Activated T-helper 1 cell treated with anti-CD3 and anti-CD28 coated beads, Interleukin-12 subunit alpha, Interleukin-12 subunit beta, Interleukin-2, Interleukin-4 antibody, amounts not matched to agents 30 ng/mL and 10 ng/mL and 1 ng/mL, durations not matched to agents 14 hours and 24 hours and 36 hours (primary cell): ENCODE data around the gene IGFBP1. TPM values are rescaled to one million over a fixed set of nuclear protein-coding genes. Genes with fewer than 3 reads are reported as not detected.
A peak's percentile ranks its signal among the peaks of the same experiment; 100 is the strongest.

ENCODE experiments used
- DNase-seq: peaks from one replicate; pipeline ENCODE4 v3.0.0; 2021; ENCODE audit warnings: low spot score
- H3K27ac Mint-ChIP-seq: one replicate; pipeline ENCODE4 v1.8.0; 2021; ENCODE audit warnings: mild to moderate bottlenecking, mixed read lengths
- H3K27me3 Mint-ChIP-seq: one replicate; pipeline ENCODE4 v1.8.0; 2022; ENCODE audit warnings: mild to moderate bottlenecking, moderate library complexity, mixed read lengths; ENCODE audit not compliant: insufficient read depth
- H3K36me3 Mint-ChIP-seq: one replicate; pipeline ENCODE4 v1.8.0; 2021; ENCODE audit warnings: low read depth, mixed read lengths
- H3K4me1 Mint-ChIP-seq: one replicate; pipeline ENCODE4 v1.8.0; 2021; ENCODE audit warnings: low read depth, mixed read lengths
- H3K4me3 Mint-ChIP-seq: one replicate; pipeline ENCODE4 v1.8.0; 2021; ENCODE audit warnings: mild to moderate bottlenecking, moderate library complexity, mixed read lengths
- H3K9me3 Mint-ChIP-seq: one replicate; pipeline ENCODE4 v1.8.0; 2021; ENCODE audit warnings: mixed read lengths
- intact Hi-C: fragments of 100-400 bp; cut with micrococcal nuclease; formaldehyde crosslinking; loops from one replicate; pipeline ENCODE4 v1.15.1; 2024
- total RNA-seq: library from RNA; stranded (reverse); gene quantifications from 2 replicates; pipeline ENCODE4 v1.2.3, GENCODE V29; 2022

The IGFBP1 gene
- total RNA-seq, 1 donor from 2014 or later, result not detected

DNA sequence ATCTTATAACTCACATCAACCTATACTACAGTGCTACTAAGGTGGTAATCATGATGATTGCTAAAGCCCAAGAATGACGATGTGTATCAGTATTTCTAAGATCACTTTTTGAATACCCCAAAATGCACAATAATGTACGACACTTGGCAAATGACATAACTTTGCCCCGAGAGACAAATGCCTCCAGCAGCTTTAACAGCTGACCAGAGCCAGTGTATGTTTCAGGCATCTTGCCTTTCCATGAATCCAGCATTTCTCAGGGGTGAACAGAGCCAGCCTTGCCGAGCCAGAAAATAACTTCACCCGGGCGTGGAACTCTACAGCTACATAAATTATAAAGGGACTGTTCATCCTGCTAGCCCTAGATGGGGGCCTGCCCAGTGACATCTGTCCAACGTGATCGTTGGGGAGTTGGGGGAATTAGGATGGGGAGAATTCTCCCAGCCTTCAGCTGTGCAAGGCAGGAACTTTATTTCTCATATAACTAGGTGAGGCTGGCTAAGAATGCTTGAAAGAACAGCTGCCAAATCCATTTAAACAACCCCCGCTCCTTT is 31.0 kb downstream of the IGFBP1 start:
- Mint-ChIP-seq H3K36me3 (no peaks in the 10 kb centered on the region), H3K4me1 (peaks cover 20% of the 10 kb centered on the region), H3K27ac (no peak overlapping the region), H3K9me3 (no peaks in the 10 kb centered on the region), H3K27me3 (peaks cover 51% of the 10 kb centered on the region), H3K4me3 (no peak overlapping the region)
- no peak for DNase-seq
- intact Hi-C loops, result loop anchor here (5.0 kb wide), 1 partner anchor 1263 kb away; no protein-coding TSS in a partner anchor

DNA sequence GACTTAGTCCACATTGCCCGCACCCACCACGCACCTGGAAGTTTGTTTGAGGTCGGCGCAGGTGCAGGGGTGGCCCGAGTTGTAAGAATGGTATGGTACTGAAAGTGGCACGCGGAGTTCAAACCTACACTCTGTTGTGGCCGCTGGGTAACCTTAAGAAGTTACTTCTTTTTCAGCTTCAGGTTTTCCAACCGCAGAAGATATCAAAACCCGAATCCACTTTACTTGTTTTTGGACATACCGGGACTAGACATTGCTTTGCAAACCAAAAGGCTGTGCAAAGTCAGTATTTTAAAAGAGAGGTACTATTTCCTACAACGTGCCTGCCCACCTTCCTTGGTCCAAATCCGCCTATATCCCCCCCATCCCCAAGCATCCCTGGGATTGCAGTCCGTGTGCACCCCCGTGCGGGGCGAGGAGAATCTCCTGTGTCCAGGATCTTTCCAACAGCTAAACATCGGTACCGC is 31.7 kb downstream of the IGFBP1 start:
- H3K4me3 Mint-ChIP-seq, result peak overlapping the region; percentile 37
- H3K27ac Mint-ChIP-seq, result no peak overlapping the region
- H3K27me3 Mint-ChIP-seq, result peaks cover 57% of the 10 kb centered on the region
- intact Hi-C loops, result loop anchor here (5.0 kb wide), 1 partner anchor 1262 kb away; no protein-coding TSS in a partner anchor
- H3K9me3 Mint-ChIP-seq, result no peaks in the 10 kb centered on the region
- H3K36me3 Mint-ChIP-seq, result no peaks in the 10 kb centered on the region
- DNase-seq, result no peak
- peaks cover 20% of the 10 kb centered on the region for H3K4me1 Mint-ChIP-seq

DNA sequence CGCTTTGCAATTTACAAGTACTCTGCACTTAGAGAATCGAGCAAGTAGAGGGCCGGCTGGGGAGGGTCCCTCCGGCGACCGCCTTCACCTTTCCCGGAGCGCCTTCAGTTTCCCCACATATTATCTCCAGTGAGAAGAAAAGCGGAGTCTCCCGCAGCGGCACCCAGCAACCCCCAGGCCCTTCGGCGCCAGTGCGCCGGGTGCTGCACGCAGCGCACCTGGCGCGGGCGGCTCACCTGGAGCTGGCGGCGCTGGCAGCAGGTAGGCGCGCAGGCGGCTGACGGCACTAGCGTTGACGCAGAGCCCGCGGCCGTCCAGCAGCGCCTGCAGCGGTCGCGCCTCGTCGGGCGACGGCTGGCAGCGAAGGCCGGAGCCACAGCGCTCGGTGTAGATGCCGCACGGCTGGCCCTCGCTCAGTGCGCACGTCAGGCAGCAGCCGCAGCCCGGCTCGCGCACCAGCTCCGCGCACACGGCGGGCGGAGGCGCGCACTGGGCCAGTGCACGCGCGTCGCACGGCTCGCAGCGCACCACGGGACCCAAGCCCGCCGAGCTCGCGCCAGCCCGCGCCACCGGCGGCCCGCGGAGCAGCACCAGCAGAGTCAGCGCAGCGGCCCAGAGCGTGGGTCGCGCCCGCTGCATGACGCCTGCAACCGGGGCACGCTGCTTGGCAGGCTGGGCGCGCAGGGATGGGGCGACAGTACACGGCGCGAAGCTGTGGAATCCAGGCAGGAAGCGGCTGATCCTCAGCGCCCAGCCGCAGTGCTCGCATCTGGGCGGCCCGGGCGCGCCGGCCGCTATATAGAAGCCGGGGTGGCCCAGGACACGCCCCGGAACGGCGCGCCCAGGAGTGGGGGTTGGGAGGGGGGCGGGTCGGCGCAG is 32.5 kb downstream of the IGFBP1 start, which contains the start of gene IGFBP3:
Gene IGFBP3 (minus strand): TSS at position 771 of the 879 bp plus-strand sequence. CDS start 132 bp downstream, at position 639.
- Mint-ChIP-seq H3K4me1 (peaks cover 20% of the 10 kb centered on the region), H3K27me3 (peaks cover 57% of the 10 kb centered on the region), H3K36me3 (no peaks in the 10 kb centered on the region), H3K9me3 (no peaks in the 10 kb centered on the region), H3K27ac (no peak within 1 kb of the TSS), H3K4me3 (peak within 1 kb of the TSS; percentile 37)
- intact Hi-C loops, result no loop called here
- DNase-seq, result peak; percentile 9

DNA sequence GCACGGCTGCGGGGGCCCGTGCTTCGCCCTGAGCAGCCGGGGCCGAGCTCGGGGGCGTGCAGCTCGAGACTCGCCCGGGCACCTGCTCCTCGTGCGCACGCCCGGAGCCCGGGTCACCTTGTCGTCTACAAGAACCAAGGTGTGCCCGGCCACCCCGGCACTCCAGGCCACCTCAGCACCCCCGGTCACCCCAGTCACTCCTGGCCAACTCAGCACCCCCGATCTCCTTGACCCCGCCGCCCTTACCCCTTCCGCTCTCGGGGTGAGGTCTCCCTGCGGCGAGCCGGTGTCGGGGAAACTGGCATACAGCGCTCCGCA is 33.1 kb downstream of the IGFBP1 start:
- DNase-seq, result no peak
- peak overlapping the region; percentile 30 for H3K4me3 Mint-ChIP-seq
- H3K27ac Mint-ChIP-seq, result no peak overlapping the region
- peaks cover 57% of the 10 kb centered on the region for H3K27me3 Mint-ChIP-seq
- H3K36me3 Mint-ChIP-seq, result no peaks in the 10 kb centered on the region
- intact Hi-C loops, result no loop called here
- peaks cover 20% of the 10 kb centered on the region for H3K4me1 Mint-ChIP-seq
- no peaks in the 10 kb centered on the region for H3K9me3 Mint-ChIP-seq

DNA sequence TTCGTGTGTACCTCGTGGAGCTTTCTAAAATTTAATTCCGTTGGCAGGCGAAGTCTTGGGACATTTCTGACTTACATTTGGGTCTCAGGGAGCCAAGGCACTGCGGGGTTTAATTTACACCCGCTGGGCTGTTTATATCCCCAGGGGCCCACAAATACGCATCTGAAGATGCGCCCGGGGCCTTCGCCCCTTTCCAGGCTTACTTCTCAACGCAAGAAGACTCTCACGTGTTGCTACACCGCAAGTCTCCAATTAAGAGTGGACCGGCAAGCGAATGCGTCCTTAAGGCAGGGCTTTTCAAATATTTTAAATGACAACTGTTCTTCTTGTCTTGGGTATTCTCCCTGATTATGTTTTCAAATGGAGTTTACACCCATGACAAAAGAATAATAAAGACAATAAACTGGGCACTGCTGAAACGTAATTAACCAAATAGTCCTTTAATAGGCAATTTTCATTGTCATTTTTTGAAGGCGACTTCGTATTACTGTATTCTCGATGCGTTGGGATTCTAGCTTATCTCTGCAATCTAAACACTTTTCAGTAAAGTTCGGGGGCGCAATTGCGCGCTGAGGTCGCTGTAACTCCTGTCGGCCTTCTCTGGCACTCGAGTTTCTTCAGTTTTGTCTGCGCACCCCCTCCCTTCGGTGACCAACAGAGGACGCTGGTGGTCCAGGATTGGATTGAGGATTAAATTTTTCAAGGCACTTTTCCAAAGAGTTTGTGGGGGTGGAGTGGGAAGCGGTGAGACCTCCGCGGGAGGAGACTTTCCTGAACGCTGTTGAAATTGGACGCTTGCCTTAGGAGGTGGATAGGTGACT is 33.6 kb downstream of the IGFBP1 start:
- no peak for DNase-seq
- Mint-ChIP-seq H3K4me3 (peak overlapping the region; percentile 31), H3K4me1 (peaks cover 20% of the 10 kb centered on the region), H3K36me3 (no peaks in the 10 kb centered on the region), H3K27me3 (peaks cover 57% of the 10 kb centered on the region), H3K9me3 (no peaks in the 10 kb centered on the region), H3K27ac (no peak overlapping the region)
- intact Hi-C loops, result loop anchor here (2.0 kb wide), 1 partner anchor 431 kb away; no protein-coding TSS in a partner anchor

DNA sequence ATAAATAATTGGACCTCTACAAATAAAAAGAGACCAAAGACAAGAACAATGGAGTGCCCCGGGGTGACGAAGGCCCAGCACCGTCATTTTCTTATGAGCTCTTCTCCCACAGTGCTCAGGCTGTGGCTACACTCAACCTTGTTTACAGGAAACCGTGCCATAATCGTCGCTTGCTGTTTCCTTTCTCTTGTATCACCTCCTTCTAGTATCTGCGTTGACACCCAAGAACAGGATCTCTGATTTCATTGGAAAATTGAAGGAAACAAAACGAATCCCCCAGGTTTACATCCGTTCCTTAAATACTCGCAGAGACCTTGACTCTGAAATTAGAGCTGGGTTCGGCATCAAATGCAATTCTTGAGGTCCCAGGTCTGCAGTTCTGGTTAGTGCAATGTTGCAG is 34.5 kb downstream of the IGFBP1 start:
- intact Hi-C loops, result loop anchor here (2.0 kb wide), 1 partner anchor 430 kb away; no protein-coding TSS in a partner anchor
- Mint-ChIP-seq H3K27ac (peak overlapping the region; percentile 20), H3K4me3 (peak overlapping the region; percentile 31), H3K36me3 (no peaks in the 10 kb centered on the region), H3K4me1 (peaks cover 20% of the 10 kb centered on the region), H3K27me3 (peaks cover 52% of the 10 kb centered on the region), H3K9me3 (no peaks in the 10 kb centered on the region)
- no peak for DNase-seq

DNA sequence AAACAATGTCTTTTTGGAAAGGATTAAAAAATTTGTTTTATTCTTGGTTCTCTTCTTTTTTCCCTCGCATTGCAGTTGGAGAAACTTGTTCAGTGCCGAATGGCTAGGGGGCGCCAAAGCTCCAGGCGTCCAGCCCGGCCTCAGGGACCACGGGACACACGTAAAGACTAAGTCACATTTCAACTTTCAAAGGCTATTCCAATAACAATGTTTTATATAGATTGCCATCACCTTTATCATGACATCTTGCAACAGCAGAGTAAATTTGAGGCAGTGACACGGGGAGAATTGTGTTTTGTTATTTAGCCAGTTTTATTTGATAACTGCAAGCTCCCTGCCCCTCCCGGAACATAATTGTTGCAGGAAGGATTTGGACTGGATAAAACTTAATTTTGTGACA is 35.0 kb downstream of the IGFBP1 start:
- Mint-ChIP-seq H3K27me3 (peaks cover 49% of the 10 kb centered on the region), H3K27ac (no peak overlapping the region)
- DNase-seq, result peak; percentile 17

DNA sequence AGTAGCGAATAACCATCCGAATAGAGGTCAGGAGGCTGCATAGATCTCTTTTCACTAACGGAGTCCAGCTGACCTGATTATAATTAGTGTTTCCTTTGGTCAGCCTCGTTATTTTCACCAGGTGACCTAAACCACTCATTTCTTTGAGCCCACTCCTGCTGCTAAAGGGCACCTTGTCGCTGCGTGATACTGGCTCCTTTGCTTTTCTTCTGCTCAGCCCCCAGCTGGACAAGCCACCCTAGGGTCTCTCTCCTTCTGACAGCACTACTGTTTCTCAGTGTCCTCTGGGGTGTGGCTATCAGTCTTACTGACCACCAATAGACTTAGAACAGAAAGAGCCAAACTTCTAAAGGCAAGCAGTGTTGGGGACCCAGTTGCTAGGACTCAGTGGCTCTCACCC is 35.5 kb downstream of the IGFBP1 start:
- Mint-ChIP-seq H3K4me1 (peaks cover 20% of the 10 kb centered on the region), H3K4me3 (no peak overlapping the region), H3K36me3 (no peaks in the 10 kb centered on the region), H3K27ac (no peak overlapping the region), H3K9me3 (no peaks in the 10 kb centered on the region), H3K27me3 (peaks cover 45% of the 10 kb centered on the region)
- no peak for DNase-seq
- intact Hi-C loops, result loop anchor here (2.0 kb wide), 1 partner anchor 429 kb away; no protein-coding TSS in a partner anchor

More for the DNA sequence above, 35.0 kb downstream of the IGFBP1 start:
- H3K36me3 Mint-ChIP-seq, result no peaks in the 10 kb centered on the region
- intact Hi-C loops, result loop anchor here (2.0 kb wide), 1 partner anchor 430 kb away; no protein-coding TSS in a partner anchor
- H3K4me3 Mint-ChIP-seq, result peak overlapping the region; percentile 34
- H3K4me1 Mint-ChIP-seq, result peaks cover 20% of the 10 kb centered on the region
- no peaks in the 10 kb centered on the region for H3K9me3 Mint-ChIP-seq

DNA sequence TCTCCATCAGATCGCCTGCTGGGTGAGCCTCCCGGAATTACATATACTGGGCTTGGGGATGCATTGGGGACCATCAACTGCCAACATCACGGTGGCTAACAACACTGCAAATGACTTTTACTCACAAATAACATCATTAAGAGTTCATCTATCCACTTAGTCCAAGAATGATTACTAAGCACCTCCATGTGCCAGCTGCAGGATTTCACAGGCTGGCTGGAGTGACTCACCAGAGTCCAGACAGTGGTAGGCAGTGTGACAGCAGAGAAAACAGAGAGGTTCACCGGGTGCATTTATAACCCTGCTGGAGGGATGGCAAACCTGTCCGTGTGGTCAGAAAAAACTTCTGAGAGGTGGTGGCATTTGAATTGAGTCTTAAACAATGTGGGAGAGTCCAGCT is 36.0 kb downstream of the IGFBP1 start:
- no peaks in the 10 kb centered on the region for H3K9me3 Mint-ChIP-seq
- peaks cover 20% of the 10 kb centered on the region for H3K4me1 Mint-ChIP-seq
- intact Hi-C loops, result no loop called here
- no peak for DNase-seq
- no peak overlapping the region for H3K27ac Mint-ChIP-seq
- H3K27me3 Mint-ChIP-seq, result peaks cover 43% of the 10 kb centered on the region
- H3K4me3 Mint-ChIP-seq, result no peak overlapping the region
- no peaks in the 10 kb centered on the region for H3K36me3 Mint-ChIP-seq

DNA sequence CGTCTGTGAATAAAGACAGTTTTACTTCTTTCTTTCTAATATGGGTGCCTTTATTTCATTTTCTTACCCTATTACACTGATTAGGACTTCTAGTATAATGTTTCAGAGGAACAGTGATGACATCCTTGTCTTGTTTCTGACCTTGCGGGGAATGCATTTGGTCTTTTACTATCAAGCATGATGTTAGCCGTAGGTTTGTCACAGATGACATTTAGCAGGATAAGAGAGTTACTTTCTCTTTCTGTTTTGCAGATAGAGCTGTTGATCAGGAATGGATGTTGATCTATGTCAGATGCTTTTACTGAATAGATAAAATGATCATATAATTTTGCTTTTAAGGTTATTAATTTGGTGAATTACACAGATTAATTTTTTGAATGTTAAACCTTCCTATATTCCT is 39.4 kb downstream of the IGFBP1 start:
- Mint-ChIP-seq H3K4me1 (peaks cover 9% of the 10 kb centered on the region), H3K36me3 (no peaks in the 10 kb centered on the region), H3K27ac (no peak overlapping the region), H3K27me3 (peaks cover 31% of the 10 kb centered on the region), H3K9me3 (no peaks in the 10 kb centered on the region), H3K4me3 (no peak overlapping the region)
- no peak for DNase-seq
- intact Hi-C loops, result no loop called here

DNA sequence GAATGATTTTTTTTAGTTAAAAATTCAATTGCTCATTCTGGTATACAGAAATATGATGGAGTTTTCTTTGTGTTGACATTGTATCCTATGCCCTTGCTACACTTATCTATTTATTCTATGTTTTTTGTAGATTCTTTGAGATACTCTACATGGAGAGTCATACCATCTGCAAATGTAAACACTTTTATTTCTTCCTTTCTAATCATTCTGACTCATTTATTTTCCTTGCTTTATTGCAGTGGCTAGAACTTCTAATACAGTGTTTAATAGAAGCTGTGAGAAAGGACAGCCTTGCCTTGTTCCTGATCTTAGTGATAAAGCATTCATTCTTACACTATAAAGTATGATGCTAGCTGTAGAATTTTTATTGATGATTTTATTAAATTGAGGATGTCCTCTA is 42.7 kb downstream of the IGFBP1 start:
- intact Hi-C loops, result no loop called here
- Mint-ChIP-seq H3K4me3 (no peak overlapping the region), H3K4me1 (no peaks in the 10 kb centered on the region), H3K27me3 (peaks cover 26% of the 10 kb centered on the region), H3K9me3 (no peaks in the 10 kb centered on the region), H3K27ac (no peak overlapping the region), H3K36me3 (no peaks in the 10 kb centered on the region)
- no peak for DNase-seq

DNA sequence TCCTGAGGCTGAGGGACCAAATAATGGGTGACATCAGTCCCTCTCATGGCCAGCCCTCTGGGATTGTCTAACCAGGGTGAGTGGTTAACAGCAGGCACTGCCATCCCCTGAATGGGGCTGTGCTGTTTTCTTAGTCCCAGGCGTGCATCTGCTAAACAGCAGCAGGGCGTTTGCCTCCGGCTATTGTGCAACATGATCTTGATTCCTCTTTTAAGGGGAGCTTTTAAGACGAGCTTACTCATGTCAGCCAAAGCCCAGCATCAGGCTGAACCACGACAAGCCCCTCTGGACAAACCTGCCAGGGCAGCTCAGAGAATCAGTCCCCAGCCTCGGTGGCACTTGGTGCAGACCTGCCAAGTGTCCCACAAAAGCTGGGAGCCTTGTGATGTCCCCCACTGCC is 49.0 kb downstream of the IGFBP1 start:
- Mint-ChIP-seq H3K36me3 (no peaks in the 10 kb centered on the region), H3K9me3 (peaks cover 5% of the 10 kb centered on the region), H3K27me3 (peaks cover 18% of the 10 kb centered on the region), H3K4me3 (no peak overlapping the region), H3K4me1 (peaks cover 9% of the 10 kb centered on the region), H3K27ac (no peak overlapping the region)
- intact Hi-C loops, result no loop called here
- DNase-seq, result no peak
